HT1080 (cell line): ENCODE data around the gene OCA2. TPM values are rescaled to one million over a fixed set of nuclear protein-coding genes. Genes with fewer than 3 reads are reported as not detected.

Experiments used
- DNase-seq: peaks from one replicate; pipeline ENCODE4 v3.0.0-alpha.2; 2015; ENCODE audit warnings: low read depth
- total RNA-seq: library from RNA; depleted of rRNA; stranded (reverse); fragments of >200 nt; shearing (Covaris generic); gene quantifications from 2 replicates; pipeline ENCODE4 v1.2.3, GENCODE V29; 2014

OCA2 gene
- total RNA-seq, 1 experiment from 2014 or later = not detected

GRCh38 chr15:28082891-28083684, 16.0 kb downstream of the OCA2 start:
- no peak for DNase-seq

GRCh38 chr15:28081594-28081993, 17.5 kb downstream of the OCA2 start:
- DNase-seq = no peak

- no peak for DNase-seq
These were observed 18.7 kb downstream of the OCA2 start for GRCh38 chr15:28080386-28080785.

DNA sequence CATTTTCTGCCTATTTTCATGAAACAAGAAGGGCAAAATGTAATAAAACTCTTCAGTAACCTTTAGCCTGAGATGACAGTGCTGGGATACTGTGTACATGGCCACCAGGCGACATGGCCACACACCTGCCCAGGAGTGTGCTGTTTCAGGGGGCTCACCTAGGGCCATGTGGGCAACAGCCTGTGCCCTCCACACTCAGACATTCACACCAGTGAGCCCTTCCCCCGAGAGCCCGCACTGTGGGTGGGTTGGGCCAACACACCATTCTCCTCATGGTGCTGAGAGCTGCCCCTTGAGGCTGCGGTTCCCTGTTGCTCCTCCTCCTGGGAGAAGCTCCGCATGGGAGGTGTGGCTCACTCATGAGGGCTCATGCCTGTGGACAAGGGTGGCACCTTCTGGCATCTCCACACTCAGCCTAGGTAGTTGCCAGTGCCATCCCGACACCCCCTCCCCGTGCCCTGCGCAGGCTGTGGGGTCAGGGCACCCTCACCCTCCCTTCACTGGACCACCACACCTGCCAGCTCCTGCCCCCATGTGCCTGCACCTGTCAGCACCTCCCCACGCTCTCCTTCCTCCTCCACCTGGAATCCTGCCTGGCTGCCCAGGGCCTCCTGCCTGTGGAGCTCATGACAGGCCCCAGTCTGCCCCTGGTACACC, 19.7 kb downstream of the OCA2 start:
- DNase-seq = no peak

- no peak for DNase-seq
These were observed 20.9 kb downstream of the OCA2 start for GRCh38 chr15:28078191-28078719.

- DNase-seq = no peak
These were observed 23.5 kb downstream of the OCA2 start for GRCh38 chr15:28075573-28075972.

DNA sequence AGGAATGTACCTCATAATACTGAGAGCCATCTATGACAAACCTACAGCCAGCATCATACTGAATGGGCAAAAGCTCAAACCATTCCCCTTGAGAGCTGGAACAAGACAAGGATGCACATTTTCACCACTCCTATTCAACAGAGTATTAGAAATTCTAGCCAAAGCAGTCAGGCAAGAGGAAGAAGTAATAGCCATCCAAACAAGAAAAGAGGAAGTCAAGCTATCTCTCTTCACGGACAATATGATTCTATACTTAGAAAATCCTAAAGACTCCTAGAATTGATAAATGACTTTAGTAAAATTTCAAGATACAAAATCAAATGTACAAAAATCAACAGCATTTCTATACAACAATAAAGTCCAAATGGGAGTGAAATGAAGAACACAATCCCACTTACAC, 30.2 kb downstream of the OCA2 start:
- no peak for DNase-seq

- no peak for DNase-seq
These were observed 32.9 kb downstream of the OCA2 start for GRCh38 chr15:28066231-28066630.

DNA sequence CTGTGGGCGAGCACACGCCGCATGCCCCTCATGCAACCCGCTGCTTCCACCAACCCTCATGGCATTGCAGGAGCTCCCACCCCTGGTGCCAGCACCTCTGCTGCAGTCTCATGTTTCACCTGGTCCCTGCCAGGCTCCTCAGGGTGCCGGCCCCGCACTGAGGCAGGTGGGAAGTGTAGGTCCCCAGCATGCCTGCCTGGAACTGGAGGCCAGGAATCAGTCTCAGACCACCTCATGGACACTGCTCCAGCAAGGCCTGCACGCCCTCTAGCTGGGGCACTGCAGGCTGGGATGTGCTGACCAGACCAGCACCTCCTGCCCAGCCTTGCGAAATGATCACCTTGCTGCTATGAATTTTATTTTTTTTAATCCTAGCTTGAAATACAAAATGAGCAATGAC, 39.1 kb downstream of the OCA2 start:
- no peak for DNase-seq

GRCh38 chr15:28058082-28058481, 41.0 kb downstream of the OCA2 start:
- no peak for DNase-seq

- no peak for DNase-seq
These were observed 47.0 kb downstream of the OCA2 start for GRCh38 chr15:28051955-28052633.

GRCh38 chr15:28049581-28049980, 49.5 kb downstream of the OCA2 start:
- DNase-seq = no peak

GRCh38 chr15:28047277-28047676, 51.8 kb downstream of the OCA2 start:
- no peak for DNase-seq

GRCh38 chr15:28044121-28044672, 54.9 kb downstream of the OCA2 start:
- DNase-seq = no peak

DNA sequence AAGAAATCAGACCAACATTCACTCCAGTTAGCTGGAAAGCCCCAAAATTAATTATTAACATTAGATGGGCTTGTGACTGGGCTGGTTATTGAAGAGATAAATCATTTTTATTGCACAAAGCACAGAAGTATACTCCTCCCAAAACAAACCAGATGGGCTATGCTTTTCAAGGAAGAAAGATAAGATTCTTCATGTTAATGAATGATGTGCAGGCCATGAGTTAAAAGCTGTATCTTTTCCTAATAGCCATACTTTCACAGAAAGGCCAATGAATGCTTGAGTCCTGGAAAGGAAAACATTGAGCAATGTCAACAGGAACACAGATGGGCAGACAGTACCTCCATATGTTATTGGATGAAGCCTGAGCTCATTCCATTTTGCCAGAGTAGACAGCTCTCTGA, 55.4 kb downstream of the OCA2 start:
- no peak for DNase-seq

- DNase-seq = no peak
These were observed 61.0 kb downstream of the OCA2 start for GRCh38 chr15:28037969-28038590.

- no peak for DNase-seq
These were observed 65.7 kb downstream of the OCA2 start for GRCh38 chr15:28033443-28033842.

GRCh38 chr15:28030801-28031200, 68.3 kb downstream of the OCA2 start:
- no peak for DNase-seq

DNA sequence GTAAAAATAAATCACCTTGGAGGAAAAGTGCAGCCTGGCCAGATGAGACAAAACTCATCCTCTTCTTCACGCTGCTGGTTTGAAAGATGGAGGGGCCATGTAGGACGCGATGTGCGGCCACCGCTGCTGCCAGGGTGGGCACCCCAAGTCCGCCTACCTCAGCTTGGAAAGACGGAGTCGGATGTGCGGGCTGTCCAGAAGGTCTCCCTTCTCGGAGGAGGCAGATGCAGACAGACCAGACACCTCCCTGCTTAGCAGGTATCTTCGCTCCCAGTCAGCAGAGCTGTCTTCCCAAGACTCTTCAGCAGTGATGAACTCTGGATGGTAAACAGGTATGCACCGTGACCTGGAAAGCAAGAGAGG, 71.4 kb downstream of the OCA2 start:
- no peak for DNase-seq

GRCh38 chr15:28026764-28027713, 72.1 kb downstream of the OCA2 start:
- DNase-seq = no peak
